Upper lobe of left lung (tissue), 6 donors: ENCODE data around the gene CCDC33. TPM values are rescaled to one million over a fixed set of nuclear protein-coding genes. Genes with fewer than 3 reads are reported as not detected.

ENCODE experiments used
- ATAC-seq, 2 donors: fragments of 200-7000 bp; cut with Tn5 transposase; one replicate each; pipeline ENCODE4 v1.9.1; 2022; ENCODE audit warnings: mild to moderate bottlenecking in 2 of 2, moderate library complexity in 2 of 2; ENCODE audit not compliant: low FRiP score in 2 of 2
- DNase-seq, 2 donors: peaks; one replicate each; pipeline ENCODE4 v3.0.0-alpha.2; 2019 to 2020
- H3K27ac ChIP-seq, 4 donors: fragments of 200-600 bp; sonication (generic); one replicate each; pipeline ENCODE4 v1.5.1; 2016 to 2019
- H3K27me3 ChIP-seq, 4 donors: fragments of 200-600 bp; sonication (generic); one replicate each; pipeline ENCODE4 v1.5.1; 2017 to 2019
- H3K36me3 ChIP-seq, 4 donors: fragments of 200-600 bp; sonication (generic); one replicate each; pipeline ENCODE4 v1.5.1; 2016 to 2019
- H3K4me1 ChIP-seq, 4 donors: fragments of 200-600 bp; sonication (generic); one replicate each; pipeline ENCODE4 v1.5.1; 2018 to 2019
- H3K4me3 ChIP-seq, 4 donors: fragments of 200-600 bp; sonication (generic); one replicate each; pipeline ENCODE4 v1.5.1; 2017 to 2019; ENCODE audit warnings: mild to moderate bottlenecking in 2 of 4, moderate library complexity in 1 of 4
- H3K9me3 ChIP-seq, 4 donors: fragments of 200-600 bp; sonication (generic); one replicate each; pipeline ENCODE4 v1.5.1; 2018 to 2019
- EP300 ChIP-seq, 4 donors: sonication (generic); formaldehyde crosslinking; IDR thresholded peaks; one replicate each; pipeline ENCODE4 v1.5.1; 2017; ENCODE audit warnings: antibody characterized with exemption in 4 of 4, control low read depth in 2 of 4
- POLR2A ChIP-seq, 4 donors: fragments of 450-650 bp; IDR thresholded peaks; one replicate each; pipeline ENCODE4 v1.5.1; 2016 to 2017; ENCODE audit warnings: antibody characterized with exemption in 4 of 4, mild to moderate bottlenecking in 2 of 4
- POLR2AphosphoS5 ChIP-seq, 2 donors: sonication (generic); formaldehyde crosslinking; IDR thresholded peaks; one replicate each; pipeline ENCODE4 v1.5.1; 2017; ENCODE audit warnings: antibody characterized with exemption in 2 of 2
- WGBS, 2 donors: methylation state at CpG; one replicate each; pipeline ENCODE4 v1.1.5; 2017 to 2018; 5-methylcytosine and 5-hydroxymethylcytosine counted together
- total RNA-seq, 6 donors: library from RNA; depleted of rRNA in 4 of 6; stranded (reverse); fragments of >200 nt in 4 of 6; gene quantifications; one replicate each; pipeline versions ENCODE4 v1.1.0 to v1.2.1, GENCODE V29; 2016 to 2021
- TF ChIP-seq, protein P1 (sequence below), 6 experiments: fragments of 450-650 bp in 4 of 6; fragments of 200-600 bp in 2 of 6; sonication (generic) in 2 of 6; IDR thresholded peaks; one replicate each; pipeline ENCODE4 v1.5.1; 2016 to 2019; ENCODE audit warnings: antibody characterized with exemption in 6 of 6
- donor health status: DM: no; HTN: no; CAD: no; lungs with moderate emphysema.
- donor health status: DM: no; HTN: yes; CAD: no; lungs with severe emphysema.

The CCDC33 gene
- total RNA-seq, 6 donors from 2014 or later, result 3.8 to 43.4 (median 4.2) TPM; not detected in 1

DNA sequence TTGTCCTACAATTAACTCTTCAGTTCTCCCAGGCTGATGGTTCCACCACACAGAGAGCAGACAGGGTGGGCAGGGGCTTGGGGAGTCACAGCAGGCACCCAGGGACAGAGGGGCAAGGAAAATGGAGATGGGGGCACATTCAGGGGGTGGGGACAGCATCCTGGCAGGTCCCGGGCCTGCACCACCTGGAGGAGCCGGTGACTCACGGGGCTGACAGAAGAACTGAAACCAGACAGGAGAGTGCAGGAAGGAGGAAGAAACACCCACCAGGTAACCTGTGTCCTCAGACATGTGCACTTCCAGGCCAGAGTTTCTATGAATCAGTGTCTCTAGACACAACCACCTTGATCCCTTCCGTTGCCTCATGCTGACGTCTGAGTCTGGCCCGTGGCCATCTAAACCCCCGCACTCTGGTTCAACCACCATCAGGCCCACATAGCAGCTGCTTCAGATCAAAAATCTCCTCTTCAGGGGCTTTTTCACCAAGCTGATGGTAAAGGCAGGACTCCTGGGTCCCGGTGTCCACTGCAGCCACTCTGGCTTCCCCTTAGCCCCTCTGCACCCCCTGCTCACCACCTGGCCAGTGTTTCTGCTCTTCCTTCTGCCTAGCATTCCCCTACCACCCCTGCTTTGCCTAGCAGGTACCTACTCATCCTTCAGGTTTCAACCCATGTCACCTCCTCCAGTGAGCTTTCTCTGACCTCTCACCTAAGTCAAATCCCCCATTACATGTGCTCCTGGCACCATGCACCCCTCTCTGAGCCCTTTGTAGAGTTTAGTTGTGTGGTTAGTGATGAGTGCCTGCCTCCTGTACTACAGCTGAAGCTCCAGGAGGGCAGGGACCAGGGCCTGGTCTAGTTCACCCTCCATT, 147.8 kb downstream of the CCDC33 start:
- Histone ChIP-seq H3K9me3 (no peaks in the 10 kb centered on the region), H3K36me3 (no peaks in the 10 kb centered on the region), H3K27ac (peak overlapping the region; percentile 68 to 87 (median 77)), H3K4me1 (peaks cover 17 to 46% (median 34%) of the 10 kb centered on the region in 4 donors), H3K27me3 (no peaks in the 10 kb centered on the region), H3K4me3 (no peak overlapping the region)
- ATAC-seq (no peak), DNase-seq (no peak)
- TF ChIP-seq POLR2AphosphoS5 (IDR thresholded peaks at IDR 0.05) (no peak), POLR2A (IDR thresholded peaks at IDR 0.05) (no peak), EP300 (IDR thresholded peaks at IDR 0.05) (no peak)
- TF ChIP-seq, protein P1, sequence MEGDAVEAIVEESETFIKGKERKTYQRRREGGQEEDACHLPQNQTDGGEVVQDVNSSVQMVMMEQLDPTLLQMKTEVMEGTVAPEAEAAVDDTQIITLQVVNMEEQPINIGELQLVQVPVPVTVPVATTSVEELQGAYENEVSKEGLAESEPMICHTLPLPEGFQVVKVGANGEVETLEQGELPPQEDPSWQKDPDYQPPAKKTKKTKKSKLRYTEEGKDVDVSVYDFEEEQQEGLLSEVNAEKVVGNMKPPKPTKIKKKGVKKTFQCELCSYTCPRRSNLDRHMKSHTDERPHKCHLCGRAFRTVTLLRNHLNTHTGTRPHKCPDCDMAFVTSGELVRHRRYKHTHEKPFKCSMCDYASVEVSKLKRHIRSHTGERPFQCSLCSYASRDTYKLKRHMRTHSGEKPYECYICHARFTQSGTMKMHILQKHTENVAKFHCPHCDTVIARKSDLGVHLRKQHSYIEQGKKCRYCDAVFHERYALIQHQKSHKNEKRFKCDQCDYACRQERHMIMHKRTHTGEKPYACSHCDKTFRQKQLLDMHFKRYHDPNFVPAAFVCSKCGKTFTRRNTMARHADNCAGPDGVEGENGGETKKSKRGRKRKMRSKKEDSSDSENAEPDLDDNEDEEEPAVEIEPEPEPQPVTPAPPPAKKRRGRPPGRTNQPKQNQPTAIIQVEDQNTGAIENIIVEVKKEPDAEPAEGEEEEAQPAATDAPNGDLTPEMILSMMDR (IDR thresholded peaks at IDR 0.05), result no peak
- 69 to 73% methylated on average over 8 of the region's 8 CpGs for WGBS, 2 donors

DNA sequence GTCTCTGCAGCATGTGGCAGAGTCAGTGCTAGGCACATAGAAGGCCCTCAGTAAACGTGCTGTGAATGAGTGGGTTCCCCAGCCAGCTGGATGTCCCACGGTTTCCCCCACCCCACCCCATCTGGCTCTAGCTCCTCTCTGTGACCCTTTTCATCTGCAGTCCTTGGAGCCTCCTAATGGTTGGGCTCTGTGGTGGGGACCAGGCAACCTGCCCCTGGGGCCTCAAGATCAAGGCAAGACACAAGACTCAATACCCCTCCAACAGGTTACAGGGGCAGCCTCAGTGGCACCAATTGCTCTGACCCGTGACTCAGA, 148.4 kb downstream of the CCDC33 start:
- H3K27me3 ChIP-seq, result no peaks in the 10 kb centered on the region
- peak overlapping the region; percentile 68 to 87 (median 77) for H3K27ac ChIP-seq
- no peaks in the 10 kb centered on the region for H3K9me3 ChIP-seq
- TF ChIP-seq POLR2A (IDR thresholded peaks at IDR 0.05) (no peak), POLR2AphosphoS5 (IDR thresholded peaks at IDR 0.05) (no peak), EP300 (IDR thresholded peaks at IDR 0.05) (no peak)
- TF ChIP-seq, protein P1 (IDR thresholded peaks at IDR 0.05), result no peak
- H3K4me1 ChIP-seq, result peaks cover 17 to 49% (median 35%) of the 10 kb centered on the region in 4 donors
- H3K36me3 ChIP-seq, result no peaks in the 10 kb centered on the region
- DNase-seq (no peak), ATAC-seq (no peak)
- H3K4me3 ChIP-seq, result no peak overlapping the region
- 51 to 57% methylated on average over 3 of the region's 3 CpGs for WGBS, 2 donors

DNA sequence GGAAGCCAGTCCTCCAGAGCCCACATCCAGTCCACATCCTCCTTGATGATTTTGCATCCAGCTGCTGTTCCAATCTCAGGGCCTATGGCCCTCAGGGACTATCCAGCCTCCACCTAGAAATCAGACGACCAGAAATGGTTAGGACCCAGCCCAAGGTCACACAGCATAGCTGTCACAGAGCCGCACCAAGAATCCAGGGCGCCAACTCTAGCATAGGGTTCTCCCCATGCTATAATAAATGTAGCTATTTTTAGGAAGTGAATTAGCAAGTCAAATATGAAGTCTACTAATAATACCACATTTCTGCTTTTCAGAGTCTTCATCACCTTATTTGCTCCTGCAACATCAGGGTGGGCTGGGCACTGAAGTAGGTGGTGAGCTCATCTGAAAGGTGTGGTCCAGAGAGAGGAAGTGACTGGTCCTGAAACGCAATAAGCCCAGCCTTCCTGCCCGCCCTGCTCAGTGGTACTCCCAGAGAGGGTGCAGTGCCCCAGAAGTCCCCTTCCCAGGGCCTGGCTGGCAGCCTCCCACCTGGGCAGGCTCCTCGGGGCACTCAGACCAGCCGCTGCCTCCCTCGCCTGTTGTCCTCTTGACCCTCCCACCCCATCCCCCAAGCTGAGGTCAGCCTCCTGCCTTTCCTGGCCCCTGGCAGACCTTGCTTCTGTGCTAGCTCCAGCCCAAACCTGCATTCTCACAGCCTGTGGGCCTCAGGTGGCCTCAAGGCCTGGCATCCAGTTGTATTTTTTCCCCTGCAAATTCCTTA, 148.9 kb downstream of the CCDC33 start:
- peaks cover 17 to 52% (median 37%) of the 10 kb centered on the region in 4 donors for H3K4me1 ChIP-seq
- DNase-seq (peak in 1 of 2 donors; percentile 68), ATAC-seq (peak in 1 of 2 donors; percentile 62)
- H3K9me3 ChIP-seq, result no peaks in the 10 kb centered on the region
- H3K36me3 ChIP-seq, result no peaks in the 10 kb centered on the region
- TF ChIP-seq POLR2AphosphoS5 (IDR thresholded peaks at IDR 0.05), result peak in 1 of 2 donors; percentile 71
- no peak for TF ChIP-seq EP300 (IDR thresholded peaks at IDR 0.05)
- H3K27me3 ChIP-seq, result no peaks in the 10 kb centered on the region
- H3K27ac ChIP-seq, result peak overlapping the region; percentile 68 to 87 (median 77)
- 25 to 50% methylated on average over 7 to 8 of the region's 8 CpGs for WGBS, 2 donors
- no peak overlapping the region for H3K4me3 ChIP-seq

DNA sequence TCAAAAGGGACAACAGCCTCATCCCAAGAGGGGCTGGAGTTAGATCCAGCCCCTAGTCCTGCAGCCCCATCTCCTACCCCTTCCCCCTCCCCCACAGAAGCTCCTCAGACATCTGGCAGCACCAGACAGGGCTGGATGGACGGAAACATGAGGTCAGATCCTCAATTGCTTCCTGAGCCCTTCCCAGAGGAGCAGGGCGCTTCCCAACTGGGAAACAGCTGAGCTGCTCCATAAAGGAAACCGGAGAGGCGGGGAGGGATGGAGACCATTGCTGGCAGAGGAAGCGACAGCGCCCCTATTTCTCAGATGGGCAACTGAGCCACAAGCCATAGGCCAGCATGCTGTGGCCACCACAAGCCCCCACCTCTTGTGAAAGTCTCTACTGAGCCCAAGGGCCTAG, 149.6 kb downstream of the CCDC33 start:
- DNase-seq (no peak), ATAC-seq (no peak)
- peak; percentile 54 to 80 for TF ChIP-seq POLR2AphosphoS5 (IDR thresholded peaks at IDR 0.05)
- no peak for TF ChIP-seq POLR2A (IDR thresholded peaks at IDR 0.05)
- TF ChIP-seq EP300 (IDR thresholded peaks at IDR 0.05), result peak in 2 of 4 donors; percentile 72 to 79
- TF ChIP-seq, protein P1 (IDR thresholded peaks at IDR 0.05), result no peak
- Histone ChIP-seq H3K27me3 (no peaks in the 10 kb centered on the region), H3K4me1 (peaks cover 17 to 53% (median 39%) of the 10 kb centered on the region in 4 donors), H3K36me3 (no peaks in the 10 kb centered on the region), H3K9me3 (no peaks in the 10 kb centered on the region), H3K4me3 (no peak overlapping the region), H3K27ac (peak overlapping the region; percentile 68 to 87 (median 77))
- WGBS, 2 donors, result 54 to 79% methylated on average over 6 of the region's 6 CpGs

Other genes starting within 250 kb of the CCDC33 start
- gene STOML1, start 244.0 kb upstream of the CCDC33 start, total RNA-seq, result 10 to 100 TPM; 12.2 to 23.3 (median 18.3) TPM
- gene PML, start 241.6 kb upstream of the CCDC33 start, total RNA-seq, result 100 to 1,000 TPM in 2 of 6 donors, 10 to 100 TPM in 4; 63.1 to 247 (median 92.9) TPM
- gene GOLGA6A, start 153.8 kb upstream of the CCDC33 start, total RNA-seq, result under 1 TPM in 1 of 6 donors, not detected in 5; 0.30 TPM
- gene ISLR2, start 105.7 kb upstream of the CCDC33 start, total RNA-seq, result 1 to 10 TPM in 2 of 6 donors, under 1 TPM in 1, not detected in 3; under 0.01 to 2.5 (median 1.3) TPM
- 10 to 100 TPM; 11.5 to 48.4 (median 21.3) TPM for gene ISLR, start 62.6 kb upstream of the CCDC33 start, total RNA-seq
- 1 to 10 TPM in 1 of 6 donors, under 1 TPM in 2, not detected in 3; 0.22 to 3.5 (median 0.88) TPM for gene STRA6, start 33.5 kb upstream of the CCDC33 start, total RNA-seq
- 1 to 10 TPM in 4 of 6 donors, under 1 TPM in 1, not detected in 1; 0.91 to 8.4 (median 1.1) TPM for gene CYP11A1, start 131.3 kb downstream of the CCDC33 start, total RNA-seq
- gene SEMA7A, start 197.6 kb downstream of the CCDC33 start, total RNA-seq, result 1 to 10 TPM; 1.0 to 9.1 (median 5.3) TPM
- gene UBL7, start 224.8 kb downstream of the CCDC33 start, total RNA-seq, result 10 to 100 TPM; 22.0 to 53.1 (median 48.6) TPM